ENCODE measurements around the gene OR51B2.
"Not testable (repeated sequence)": the region's sequence is repeated elsewhere in the genome, so short reads cannot be mapped to it uniquely, and the experiment has no call there.

DNA sequence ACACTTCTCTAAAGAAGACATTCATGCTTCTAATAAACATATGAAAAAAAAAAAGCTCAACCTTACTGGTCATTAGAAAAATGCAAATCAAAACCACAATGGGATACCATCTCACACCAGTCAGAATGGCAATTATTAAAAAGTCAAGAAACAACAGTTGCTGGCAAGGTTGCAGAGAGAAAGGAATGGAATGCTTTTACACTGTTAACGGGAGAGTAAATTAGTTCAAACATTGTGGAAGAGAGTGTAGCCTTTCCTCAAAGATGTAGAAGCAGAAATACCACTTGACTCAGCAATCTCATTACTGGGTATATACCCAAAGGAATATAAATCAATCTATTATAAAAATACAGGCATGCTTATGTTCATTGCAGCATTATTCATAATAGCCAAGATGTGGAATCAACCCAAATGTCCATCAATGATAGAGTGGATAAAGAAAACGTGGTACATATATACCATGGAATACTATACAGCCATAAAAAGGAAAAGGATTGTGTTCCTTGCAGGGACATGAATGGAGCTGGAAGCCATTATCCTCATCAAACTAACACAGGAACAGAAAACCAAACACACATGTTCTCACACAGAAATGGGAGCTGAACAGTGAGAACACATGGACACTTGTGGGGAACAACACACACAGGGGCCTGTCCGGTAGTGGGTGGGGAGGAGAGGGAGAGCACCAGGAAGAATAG, 10.6 kb downstream of the OR51B2 start:
- TF ChIP-seq CTCF (IDR thresholded peaks at IDR 0.05); POLR2A (IDR thresholded peaks at IDR 0.05); EP300 (IDR thresholded peaks at IDR 0.05; ENCODE audit: low read depth): not testable (repeated sequence)
